Right lung (tissue), 5 donors: ENCODE results near the gene HOXA1. TPM values are rescaled to one million over a fixed set of nuclear protein-coding genes. Genes with fewer than 3 reads are reported as not detected.

ENCODE experiments used
- DNase-seq, 2 donors: peaks; one replicate each; pipeline ENCODE4 v3.0.0-alpha.2; 2013
- polyA plus RNA-seq, 5 donors: library from polyadenylated mRNA; unstranded; fragments of 120-200 nt; gene quantifications; one replicate each; pipeline versions ENCODE4 v1.2.1 to v1.2.3, GENCODE V29; 2013; ENCODE audit warnings: inconsistent platforms in 1 of 5, low replicate concordance in 1 of 5; ENCODE audit not compliant: insufficient read length in 5 of 5, insufficient read depth in 1 of 5

The HOXA1 gene
- polyA plus RNA-seq, 5 donors: 1.8 to 2.8 (median 2.2) TPM

DNA sequence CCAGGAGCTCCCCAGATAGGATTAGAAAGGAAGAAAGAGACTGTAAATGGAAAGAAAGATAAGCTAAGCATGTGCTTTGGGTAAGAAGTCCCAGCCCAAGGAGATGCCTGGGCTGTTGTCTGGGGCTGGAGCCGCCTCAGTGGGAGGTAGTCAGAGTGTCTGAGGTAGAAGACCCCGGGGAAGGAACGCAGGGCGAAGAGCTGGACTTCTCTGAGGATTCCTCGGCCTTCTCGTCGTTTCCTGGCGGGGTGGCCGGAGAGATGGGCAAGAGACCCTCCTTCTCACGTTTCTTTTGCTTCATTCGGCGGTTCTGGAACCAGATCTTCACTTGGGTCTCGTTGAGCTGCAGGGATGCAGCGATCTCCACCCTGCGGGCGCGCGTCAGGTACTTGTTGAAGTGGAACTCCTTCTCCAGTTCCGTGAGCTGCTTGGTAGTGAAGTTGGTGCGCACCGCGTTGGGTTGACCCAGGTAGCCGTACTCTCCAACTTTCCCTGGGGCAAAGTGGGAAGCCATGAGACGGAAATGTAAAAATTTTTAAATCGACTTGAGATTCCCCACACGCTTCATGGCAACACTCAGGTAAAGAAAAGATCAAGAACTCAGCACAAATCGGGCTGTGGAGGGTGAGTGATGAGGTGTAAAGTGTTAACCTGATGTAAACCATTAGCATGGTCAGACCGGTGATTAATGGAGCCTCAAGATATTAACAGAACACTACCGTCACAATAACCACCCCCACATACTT, 1.3 kb downstream of the HOXA1 start:
- no peak for DNase-seq

DNA sequence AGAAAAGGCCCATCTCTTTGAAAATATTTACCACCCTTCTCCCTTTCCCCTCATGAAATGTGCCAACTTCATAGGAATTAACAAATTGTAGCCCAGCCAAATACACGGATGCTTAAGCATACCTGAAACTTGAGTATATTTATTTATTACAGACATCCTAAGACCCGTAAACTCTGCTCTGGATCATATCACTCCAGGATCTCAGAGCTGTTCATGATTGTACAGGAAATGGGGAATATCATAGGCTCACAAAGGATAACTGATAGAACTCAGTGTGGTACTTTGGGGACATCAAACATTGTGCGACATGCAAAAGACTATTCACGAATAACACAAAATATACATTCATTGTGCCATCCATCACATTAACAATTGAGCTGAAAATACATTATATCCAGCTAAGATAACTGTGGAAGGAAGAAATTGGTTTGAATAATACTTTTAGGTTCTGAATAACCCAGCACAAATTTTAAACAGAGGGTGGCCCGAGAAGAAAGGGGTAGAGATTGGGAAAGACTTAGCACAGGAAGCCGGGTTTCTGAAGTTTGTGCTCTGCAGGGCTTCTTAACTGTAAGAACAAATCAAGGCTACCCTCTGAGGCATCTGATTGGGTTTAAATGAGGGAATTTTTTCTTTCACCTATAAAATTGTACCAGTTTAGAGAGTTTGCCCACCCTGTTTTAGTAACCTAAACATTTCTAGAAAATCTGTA, 2.5 kb downstream of the HOXA1 start:
- DNase-seq: no peak

DNA sequence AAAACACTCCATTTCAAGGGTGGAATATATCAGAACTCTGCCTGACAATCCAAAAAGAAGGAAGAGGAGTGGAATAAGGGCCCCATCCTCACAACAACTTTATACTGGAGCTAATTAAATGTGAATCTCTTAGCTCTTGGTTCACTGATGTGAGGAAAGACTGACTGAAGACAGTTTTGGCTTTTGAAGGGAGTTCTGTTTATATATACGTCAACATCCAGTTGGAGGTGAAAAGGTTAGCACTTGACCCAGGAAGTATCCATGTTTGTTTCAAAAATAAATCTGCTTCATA, 3.0 kb downstream of the HOXA1 start:
- DNase-seq: peak in 1 of 2 donors; percentile 27

DNA sequence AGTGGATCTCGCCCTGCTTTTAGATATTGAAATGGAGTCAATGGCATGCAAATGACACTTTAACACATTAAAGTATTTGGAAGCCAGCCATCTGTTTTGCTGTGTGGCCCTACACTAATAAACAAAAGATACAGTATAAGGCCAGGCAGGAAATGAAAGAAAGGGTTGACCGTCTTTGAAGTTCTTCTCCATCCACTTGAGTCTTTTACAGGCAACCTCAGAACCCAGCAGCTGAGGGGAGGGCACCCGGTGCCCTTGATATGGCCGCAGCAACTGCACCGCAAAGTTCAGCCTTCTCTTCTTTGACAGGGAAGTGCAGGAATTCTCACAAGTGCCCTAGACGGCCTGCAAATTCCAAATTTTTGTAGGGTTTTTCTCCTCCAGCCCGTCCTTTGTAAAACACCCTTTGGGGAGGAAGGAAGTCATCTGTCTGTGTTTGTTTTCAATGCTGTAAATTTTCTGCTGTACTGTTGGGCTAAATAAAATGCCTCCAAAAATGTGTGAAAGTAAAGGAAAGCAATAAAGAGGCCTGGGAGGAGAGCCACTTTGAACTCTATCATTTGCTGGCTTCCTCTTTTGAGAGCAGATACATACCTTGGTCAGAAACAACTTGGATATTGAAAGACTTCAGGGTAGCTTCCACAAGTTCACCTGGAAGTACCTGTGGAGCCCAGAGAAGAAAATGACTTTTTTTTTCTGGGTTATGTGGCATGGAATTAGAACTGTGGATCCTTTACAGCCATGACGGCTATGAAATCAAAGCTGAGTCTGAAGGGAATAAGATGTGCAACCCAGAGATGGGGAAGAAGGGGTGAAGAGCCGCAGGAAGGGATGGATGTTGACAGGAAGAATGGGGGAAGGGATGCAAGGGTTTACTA, 3.6 kb downstream of the HOXA1 start:
- peak in 1 of 2 donors; percentile 26 for DNase-seq

DNA sequence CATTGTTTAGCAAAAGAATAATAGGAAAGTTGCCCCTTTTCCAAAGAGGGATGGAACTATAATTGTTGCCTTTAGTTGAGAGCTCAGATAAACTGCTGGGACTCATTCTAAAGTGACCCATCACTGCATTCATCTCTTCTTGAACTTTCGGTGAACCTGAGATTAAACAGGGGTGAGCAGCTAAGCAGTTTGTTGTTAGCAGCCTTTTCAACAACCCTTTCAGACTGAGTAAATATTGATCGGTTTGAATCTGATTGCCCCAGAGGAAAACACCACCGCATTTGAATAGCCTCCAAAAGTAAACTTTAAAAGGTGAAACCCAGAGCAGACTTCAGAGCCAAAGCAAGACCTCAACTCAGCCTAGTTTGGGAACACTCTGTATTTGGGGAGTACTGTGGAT, 4.7 kb downstream of the HOXA1 start:
- DNase-seq: peak in 1 of 2 donors; percentile 36

DNA sequence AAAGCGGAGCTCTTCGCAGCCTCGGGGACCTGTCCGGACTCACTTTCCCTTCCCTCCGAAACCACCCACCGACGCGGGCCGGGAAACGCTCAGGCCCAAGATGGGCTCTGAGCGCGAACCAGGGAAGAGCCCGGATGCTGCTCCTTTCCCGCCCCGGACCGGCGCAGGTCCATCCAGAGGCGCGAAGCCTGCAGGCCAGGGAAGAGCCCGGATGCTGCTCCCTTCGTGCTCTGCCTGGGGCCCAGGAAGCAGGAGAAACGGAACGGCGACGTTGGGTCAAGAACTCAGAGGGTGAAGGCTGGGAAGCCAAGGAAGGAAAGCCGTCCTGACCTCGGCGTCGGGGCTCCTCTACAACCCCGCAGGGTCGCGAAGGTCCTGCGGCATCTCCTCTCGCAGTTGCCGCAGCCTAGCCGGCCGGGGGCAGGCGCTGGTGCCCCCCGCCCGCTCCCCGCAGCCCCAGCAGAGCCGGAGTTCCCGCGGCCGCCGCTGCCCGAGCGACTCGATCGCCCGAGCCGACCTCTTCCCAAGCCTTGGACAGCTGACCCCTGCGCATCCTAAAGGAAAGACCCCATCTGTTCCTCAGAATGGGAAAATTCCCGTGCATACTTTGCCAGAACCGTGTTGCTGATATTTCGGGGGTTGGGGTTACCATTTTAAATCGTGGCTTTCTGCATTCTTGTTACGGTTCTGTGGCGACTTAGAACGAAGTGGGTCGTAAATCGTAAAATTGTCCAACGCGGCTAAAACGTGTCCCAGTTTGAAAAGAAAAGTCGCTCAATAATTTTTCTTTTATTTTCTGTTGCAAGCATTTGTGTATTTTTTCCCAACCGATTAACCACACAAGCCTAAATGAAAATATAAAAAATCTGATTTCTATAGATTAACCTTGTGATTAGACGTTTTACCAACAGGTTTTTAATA, 7.5 kb downstream of the HOXA1 start:
- no peak for DNase-seq

DNA sequence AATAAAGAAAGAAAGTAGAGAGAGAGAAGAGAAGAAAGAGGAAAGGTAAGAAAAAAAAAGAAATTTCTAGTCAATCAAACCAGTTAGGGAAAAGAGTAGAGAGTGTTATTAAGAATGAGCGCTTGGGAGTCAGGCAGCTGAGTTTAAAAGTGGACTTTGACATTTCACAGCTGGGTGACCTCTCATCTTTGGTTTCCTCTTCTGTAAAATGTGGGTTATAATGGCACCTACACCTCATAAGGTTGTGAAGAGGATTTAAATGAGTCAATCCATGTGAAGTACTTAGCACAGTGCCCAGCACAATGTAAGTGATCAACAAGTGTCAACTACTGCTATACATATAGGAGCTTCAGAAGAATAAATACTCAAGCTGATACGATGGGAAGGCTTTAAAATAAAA, 12.2 kb downstream of the HOXA1 start:
- no peak for DNase-seq

DNA sequence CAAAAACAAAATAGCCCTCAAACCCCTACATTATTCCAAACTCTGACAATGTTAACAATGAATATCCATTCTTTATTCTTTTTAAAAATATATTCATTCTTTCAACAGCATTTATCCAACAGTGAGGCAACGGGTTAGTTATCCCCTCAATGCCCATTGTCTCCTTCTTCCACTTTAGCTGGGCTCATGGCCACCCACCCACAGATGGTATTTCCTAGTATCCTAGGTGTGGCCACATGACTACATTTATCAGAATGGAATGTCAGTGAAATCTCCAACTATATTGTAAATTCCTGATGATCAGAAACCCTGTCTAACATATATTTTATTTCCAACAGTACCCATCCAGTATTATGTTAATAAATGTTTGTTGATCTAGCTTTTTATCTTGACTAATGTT, 13.6 kb downstream of the HOXA1 start:
- no peak for DNase-seq

DNA sequence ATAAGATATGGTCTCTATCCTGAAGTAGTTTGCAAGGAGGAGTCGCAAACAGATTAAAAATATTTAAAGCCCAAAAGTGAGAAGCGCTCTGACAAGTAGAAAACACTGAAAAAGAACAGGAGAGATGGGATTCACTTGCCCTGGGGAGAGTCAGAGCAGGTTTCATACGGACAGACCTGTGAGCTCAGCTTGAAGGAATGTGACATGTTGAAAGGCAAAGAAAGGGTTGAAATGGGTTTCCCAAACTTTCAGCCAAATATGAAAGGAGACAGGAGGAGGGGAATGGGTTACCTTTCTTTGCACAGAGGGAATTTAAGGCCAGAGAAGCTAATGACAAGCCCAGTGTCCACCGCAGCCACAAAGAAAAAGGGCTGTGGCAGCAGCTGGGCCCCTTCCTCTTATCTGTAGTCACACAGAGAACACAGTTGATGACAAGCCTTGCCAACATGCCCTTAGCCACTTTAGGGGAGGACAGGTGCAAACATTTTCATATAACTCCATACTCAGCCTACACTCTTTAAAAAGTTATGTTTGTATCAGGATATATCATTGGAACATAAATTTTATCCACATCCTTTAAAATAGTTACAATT, 14.9 kb downstream of the HOXA1 start:
- no peak for DNase-seq

DNA sequence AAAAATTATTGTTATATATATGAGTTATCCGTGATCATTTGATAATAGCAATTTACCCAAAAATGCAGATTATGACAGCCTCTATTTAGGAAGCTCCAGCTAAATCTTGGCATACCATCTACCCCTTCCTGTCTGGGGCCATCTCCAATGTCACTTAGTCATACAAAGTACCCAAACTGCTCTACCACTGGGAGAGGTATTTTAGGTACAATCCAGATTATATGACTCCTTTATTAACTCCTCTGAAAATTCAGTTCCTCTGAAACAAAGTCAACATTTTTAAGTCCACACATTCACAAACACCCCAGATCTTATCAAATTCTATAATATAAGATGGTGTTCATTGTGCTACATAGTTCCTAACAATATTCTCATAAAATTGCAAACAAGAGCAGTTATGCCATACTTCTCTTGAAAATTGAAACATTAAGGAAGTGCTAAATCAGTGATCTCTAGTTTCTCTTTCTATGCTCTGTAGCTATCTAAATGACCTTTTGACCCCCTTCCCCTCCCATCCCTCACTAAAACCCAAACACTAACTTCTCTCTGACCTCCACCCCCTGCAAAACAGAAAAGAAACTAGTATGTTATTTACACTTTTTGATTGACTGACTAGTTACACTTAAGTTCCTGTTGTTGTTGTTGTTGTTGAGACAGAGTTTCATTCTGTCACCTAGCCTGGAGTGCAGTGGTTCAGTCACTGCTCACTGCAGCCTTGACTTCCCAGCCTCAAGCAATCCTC, 16.4 kb downstream of the HOXA1 start:
- no peak for DNase-seq

DNA sequence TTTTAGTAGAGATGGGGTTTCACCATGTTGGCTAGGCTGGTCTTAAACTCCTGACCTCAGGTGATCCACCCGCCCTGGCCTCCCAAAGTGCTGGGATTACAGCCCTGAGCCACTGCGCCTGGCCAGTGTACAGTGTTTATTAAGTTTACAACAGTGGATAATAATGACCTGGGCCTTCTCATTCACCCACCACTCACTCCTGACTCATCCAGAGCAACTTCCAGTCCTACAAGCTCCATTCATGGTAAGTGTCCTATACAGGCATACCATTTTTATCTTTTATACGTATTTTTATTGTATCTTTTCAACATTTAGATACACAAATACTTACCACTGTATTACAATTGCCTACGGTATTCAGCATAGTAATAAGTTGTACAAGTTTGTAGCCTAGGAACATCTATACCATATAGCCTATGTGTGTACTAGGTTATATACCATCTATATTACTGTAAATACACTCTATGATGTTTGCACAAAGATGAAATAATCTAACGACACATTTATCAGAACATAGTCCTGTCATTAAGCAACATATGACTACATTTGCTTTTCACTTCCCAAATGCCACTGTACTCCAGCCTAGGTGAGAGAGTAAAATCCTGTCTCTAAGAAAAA, 17.1 kb downstream of the HOXA1 start:
- no peak for DNase-seq

DNA sequence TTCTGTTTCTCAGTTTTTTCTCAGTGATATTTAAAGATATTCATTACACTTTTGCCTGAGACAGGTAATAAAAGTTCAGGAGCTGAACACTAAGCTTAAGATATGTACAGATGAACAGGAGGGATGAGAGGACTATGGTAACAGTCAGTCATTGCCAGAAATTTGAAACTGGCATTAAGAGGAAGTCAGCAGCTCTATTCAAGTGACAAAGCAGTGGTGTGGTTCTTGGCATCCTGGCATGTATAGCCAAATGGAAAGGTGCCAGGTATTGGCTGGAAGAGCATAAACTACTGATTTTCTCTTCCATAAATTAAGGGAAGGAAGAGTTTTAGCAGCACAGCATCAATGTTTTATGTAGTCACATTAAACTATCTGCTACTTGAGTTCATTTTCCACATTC, 22.7 kb downstream of the HOXA1 start:
- no peak for DNase-seq

DNA sequence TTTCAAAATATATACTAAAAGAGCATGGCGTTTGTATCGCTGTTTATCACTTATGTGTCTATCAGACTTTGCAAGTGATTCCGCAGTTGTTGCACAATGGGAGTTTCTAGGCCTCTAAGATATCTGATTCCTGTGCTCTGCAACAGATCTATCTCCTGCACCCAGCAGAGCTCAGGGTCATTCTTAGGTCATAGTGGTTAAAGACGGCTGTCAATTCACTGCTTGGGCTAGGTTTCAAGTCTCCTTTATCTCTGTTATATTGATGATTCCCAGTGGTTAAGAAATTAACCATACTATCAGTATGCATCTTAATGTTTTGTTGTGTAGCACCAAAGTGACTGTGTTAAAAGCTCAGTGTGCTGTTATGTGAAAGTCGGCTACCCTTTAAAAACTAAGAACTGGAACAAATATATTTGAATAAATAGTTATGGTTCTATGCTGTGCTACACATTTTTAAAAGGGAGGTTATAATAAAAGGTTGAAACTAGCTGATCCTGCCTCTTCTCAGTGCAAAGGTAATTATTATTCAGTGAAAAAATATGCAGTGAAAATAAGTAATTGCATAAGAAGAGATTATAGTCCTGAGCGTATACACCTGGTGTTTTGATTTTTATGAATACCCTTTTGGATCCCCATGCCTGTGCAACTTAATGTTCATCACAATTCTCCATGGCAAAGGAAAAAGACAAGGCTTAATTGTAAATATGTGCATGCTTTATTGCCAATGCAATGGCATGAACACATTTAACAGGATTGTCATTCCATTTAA, 24.0 kb downstream of the HOXA1 start:
- DNase-seq: no peak

DNA sequence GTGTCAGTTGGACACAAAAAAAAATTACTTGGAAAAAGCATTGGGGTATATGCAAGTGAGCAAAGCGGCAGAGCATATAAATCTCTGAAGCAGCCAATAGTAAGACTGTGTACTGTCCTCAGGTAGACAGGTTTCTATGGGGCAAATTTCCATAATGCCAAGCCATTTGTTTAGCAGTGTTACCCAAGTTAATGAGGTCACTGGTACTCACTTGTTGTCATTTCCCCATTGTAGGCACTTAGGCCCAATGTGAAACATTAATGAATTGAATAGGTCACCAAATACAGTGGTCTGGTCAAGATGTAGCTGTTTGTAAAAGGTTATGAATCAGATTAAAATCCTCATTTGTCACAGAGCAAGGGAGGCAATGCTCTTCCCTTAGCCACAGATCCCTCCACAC, 27.5 kb downstream of the HOXA1 start:
- no peak for DNase-seq

DNA sequence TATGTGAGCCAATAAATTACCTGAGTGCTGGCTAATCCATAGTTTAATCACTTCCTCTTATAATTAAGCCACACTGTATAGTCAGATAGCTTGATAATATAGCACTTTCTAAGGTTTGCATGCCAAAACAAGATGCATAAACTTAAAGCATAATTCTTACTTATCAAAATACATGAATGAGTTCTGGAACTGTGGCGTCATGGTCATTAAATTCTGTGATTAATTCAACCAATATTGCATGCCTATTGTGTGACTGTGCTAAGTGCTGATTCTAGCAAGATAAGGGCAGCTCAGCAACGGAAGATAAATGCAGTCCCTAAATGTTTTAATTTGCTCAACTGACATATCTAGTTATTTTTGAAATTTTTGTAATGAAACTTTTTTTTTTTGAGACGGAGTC, 29.7 kb downstream of the HOXA1 start:
- no peak for DNase-seq

DNA sequence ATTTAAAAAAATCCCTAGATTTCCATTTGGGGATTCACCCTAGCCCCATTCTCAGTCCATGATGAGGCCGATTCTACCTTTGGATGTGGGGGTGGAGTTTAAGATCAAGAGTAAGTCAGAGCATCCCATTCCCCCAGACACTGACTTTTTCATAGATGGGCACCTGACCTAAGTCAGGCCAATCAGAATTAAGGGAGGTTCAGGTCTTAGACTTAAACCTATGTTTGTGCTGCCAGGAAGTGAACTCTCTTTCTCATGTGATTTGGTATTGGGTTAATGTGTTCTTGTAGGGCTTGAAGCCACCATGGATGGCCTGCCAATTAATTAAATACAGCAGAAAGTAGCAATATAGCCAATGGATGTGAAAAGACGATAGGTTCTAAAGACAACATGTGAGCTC, 30.1 kb downstream of the HOXA1 start:
- DNase-seq: no peak

DNA sequence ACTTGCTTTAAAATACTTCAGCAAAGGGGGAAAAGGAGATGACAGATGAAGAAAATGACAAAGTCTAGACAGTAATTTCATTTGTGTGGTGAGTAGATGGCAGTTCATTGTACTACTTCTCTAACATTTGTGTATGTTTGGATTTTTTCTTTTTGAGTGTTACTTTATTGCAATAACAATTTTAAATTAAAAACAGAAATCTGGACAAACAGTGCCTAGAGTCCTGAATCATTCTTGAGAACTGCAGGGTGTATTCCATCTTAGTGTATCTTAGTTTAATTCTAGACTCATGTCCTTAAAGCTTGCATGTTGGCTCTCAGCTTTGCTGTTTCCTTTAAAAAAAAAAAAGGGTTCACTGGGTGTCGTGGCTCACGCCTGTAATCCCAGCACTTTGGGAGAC, 31.1 kb downstream of the HOXA1 start:
- no peak for DNase-seq

DNA sequence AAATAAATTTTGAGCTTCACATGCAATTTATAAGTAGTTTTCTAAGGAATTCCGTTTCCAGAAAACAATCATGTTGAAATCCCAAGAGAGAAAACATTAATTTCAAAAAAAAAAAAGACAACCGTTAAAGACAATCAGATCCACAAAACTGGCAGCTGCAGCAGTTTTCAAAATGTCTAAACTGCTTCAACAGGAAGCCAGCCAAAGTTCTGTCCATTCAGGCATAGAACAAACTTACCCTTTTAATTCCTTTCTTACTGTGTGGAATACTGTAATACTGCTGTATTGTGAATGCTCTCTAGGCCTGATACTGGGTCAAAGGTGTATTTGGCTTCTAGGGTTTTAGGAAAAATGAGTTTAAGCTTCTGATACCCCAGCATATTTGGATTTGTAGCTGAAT, 31.6 kb downstream of the HOXA1 start:
- DNase-seq: peak; percentile 26 to 37

DNA sequence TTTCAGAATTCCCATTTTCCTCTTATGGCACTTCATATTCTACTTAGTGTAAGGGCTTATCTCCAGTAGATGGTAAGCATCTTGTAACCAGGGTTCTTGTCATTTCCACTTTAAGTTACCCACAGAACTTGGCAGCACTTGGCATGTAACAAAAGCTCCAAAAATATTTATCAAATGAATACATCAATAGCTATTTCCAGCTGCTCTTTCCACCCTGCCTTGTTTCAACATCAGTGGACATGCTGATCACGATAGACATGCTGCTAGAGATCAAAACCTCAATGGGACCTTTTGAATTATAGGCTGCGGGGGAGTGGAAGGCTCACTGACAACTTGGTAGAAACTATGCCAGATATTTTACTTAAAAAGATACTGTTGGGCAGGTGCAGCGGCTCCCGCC, 32.9 kb downstream of the HOXA1 start:
- DNase-seq: no peak
